RWPE1 (cell line): ENCODE measurements around the gene POLR3A.

Experiments used
- CTCF ChIA-PET: fragments of 350-600 bp; sonication (Branson Sonifier 250); formaldehyde crosslinking; extraction: SDS; loops from one replicate; lab custom pipeline; 2021; lab: Yijun Ruan, JAX
- POLR2A ChIA-PET: fragments of 400-600 bp; formaldehyde crosslinking; extraction: SDS; loops from one replicate; lab custom pipeline; 2020; ENCODE audit warnings: antibody characterized with exemption; ENCODE audit not compliant: low non-redundant PET; lab: Yijun Ruan, JAX
- DNase-seq: peaks from one replicate; pipeline ENCODE4 v3.0.0; 2012; ENCODE audit warnings: low spot score
- H3K27ac ChIP-seq: fragments of 450-650 bp; 2 replicates; pipeline ENCODE4 v1.5.1; 2017
- CTCF ChIP-seq: fragments of 450-650 bp; conservative IDR thresholded peaks from 2 replicates; pipeline ENCODE4 v1.5.1; 2017; ENCODE audit warnings: low read depth, mild to moderate bottlenecking

The POLR3A gene

DNA sequence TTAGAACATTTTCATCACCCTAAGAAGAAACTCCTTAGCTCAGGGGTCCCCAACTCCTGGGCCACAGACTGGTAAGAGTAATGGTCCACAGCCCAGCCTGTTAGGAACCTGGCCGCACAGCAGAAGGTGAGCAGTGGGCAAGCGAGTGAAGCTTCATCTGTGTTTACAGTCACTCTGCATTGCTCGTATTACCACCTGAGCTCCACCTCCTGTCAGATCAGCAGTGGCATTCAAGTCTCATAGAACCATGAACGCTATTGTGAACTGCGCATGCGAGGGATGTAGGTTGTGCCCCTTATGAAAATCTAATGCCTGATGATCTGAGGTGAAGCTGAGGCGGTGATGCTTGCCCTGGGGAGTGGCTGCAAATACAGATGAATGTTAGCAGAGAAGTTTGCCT is 65.4 kb downstream of the POLR3A start:
- no peak overlapping the region for H3K27ac ChIP-seq
- no peak for TF ChIP-seq CTCF
- no peak for DNase-seq
- POLR2A ChIA-PET, result no interaction called here
- CTCF ChIA-PET, result no interaction called here

- TF ChIP-seq CTCF, result no peak
- POLR2A ChIA-PET, result no interaction called here
- CTCF ChIA-PET, result no interaction called here
- no peak for DNase-seq
- H3K27ac ChIP-seq, result peak overlapping the region; percentile 31; the same call in 1 of the 2 replicates
Measured at GRCh38 chr10:77962350-77963146, 66.8 kb downstream of the POLR3A start.

GRCh38 chr10:77961668-77962067 is 67.6 kb downstream of the POLR3A start:
- peak overlapping the region; percentile 31 for H3K27ac ChIP-seq
- POLR2A ChIA-PET, result no interaction called here
- CTCF ChIA-PET, result interaction anchor here (0.5 kb wide), 1 partner anchor 14 kb away, joined by 3 read pairs; no protein-coding TSS in a partner anchor
- TF ChIP-seq CTCF, result no peak
- no peak for DNase-seq

DNA sequence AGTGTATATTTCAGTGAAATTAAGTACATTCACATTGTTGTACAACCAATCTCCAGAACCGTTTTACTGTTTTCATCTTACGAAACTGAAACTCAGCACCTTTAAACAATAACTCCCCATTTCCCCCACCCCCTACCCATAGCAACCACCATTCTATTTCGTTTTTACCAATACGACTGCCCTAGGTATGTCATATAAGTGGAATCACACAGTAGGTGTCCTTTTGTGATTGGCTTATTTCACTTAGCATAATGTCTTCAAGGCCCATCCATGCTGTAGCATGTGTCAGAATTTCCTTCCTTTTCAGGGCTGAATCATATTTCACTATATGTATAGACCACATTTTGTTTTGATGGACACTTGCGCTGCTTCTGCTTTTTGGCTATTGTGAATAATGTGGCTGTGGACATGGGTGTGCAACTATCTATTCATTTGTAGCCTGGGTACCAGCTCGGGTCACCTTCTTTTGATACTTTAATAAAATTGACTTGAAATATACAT is 68.4 kb downstream of the POLR3A start:
- TF ChIP-seq CTCF, result no peak
- H3K27ac ChIP-seq, result no peak overlapping the region
- no peak for DNase-seq
- ChIA-PET POLR2A (no interaction called here), CTCF (interaction anchor here (0.5 kb wide), 1 partner anchor 13 kb away, joined by 3 read pairs; no protein-coding TSS in a partner anchor)

DNA sequence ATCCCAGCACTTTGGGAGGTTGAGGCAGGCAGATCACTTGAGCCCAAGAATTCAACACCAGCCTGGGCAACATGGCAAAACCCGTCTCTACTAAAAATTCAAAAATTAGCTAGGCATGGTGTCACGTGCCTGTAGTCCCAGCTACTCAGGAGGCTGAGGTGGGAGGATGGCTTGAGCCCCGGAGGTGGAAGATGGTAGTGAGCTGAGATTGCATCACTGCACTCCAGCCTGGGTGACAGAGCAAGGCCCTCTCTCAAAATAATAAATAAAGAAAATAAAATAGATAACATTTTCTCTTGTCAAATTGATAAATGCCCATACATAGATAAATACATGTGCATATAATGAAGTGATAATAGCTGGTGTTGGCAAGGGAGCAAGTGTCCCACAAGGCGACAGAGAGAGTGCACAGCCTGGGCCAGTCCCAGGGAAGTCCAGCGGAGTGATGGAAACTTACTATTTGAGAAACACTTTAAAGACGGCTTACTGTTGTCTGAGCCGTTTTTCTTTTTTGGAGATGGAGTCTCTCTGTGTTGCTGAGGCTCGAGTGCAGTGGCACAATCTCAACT is 69.3 kb downstream of the POLR3A start:
- CTCF ChIA-PET, result interaction anchor here (0.8 kb wide), 1 partner anchor 18 kb away, joined by 3 read pairs; no protein-coding TSS in a partner anchor
- POLR2A ChIA-PET, result no interaction called here
- no peak for TF ChIP-seq CTCF
- H3K27ac ChIP-seq, result peak overlapping the region; percentile 75
- DNase-seq, result no peak

- CTCF ChIA-PET, result interaction anchor here (0.6 to 0.8 kb wide), 3 partner anchors 17 to 69 kb away, joined by 3 to 4 read pairs (median 3); no protein-coding TSS in a partner anchor
- peak overlapping the region; percentile 75 for H3K27ac ChIP-seq
- no peak for TF ChIP-seq CTCF
- POLR2A ChIA-PET, result no interaction called here
- DNase-seq, result no peak
Measured at GRCh38 chr10:77959384-77959783, 69.9 kb downstream of the POLR3A start.
